Liver (tissue), 9 donors: Measurements from ENCODE around the gene SLC26A11. TPM values are rescaled to one million over a fixed set of nuclear protein-coding genes. Genes with fewer than 3 reads are reported as not detected.

Experiments used
- DNase-seq: peaks from one replicate; pipeline ENCODE4 v3.0.0-alpha.2; 2017; ENCODE audit warnings: low spot score
- H3K27ac ChIP-seq, 2 donors: one replicate each; pipeline ENCODE4 v1.7.0; 2013; ENCODE audit warnings: inconsistent platforms in 2 of 2, low read length in 2 of 2, control low read depth in 1 of 2, low read depth in 1 of 2, mild to moderate bottlenecking in 1 of 2
- H3K27me3 ChIP-seq, 4 donors: one replicate each; pipeline versions ENCODE4 v1.6.1 to v1.7.0; 2013; ENCODE audit warnings: low read length in 3 of 4, inconsistent platforms in 1 of 4, mild to moderate bottlenecking in 1 of 4, moderate library complexity in 1 of 4; ENCODE audit not compliant: control insufficient read depth in 4 of 4, insufficient read depth in 4 of 4
- H3K36me3 ChIP-seq, 4 donors: one replicate each; pipeline versions ENCODE4 v1.6.1 to v1.7.0; 2013; ENCODE audit warnings: low read length in 3 of 4, mild to moderate bottlenecking in 3 of 4, low read depth in 1 of 4, moderate library complexity in 1 of 4; ENCODE audit not compliant: control insufficient read depth in 4 of 4, insufficient read depth in 3 of 4
- H3K4me1 ChIP-seq, 4 donors: one replicate each; pipeline versions ENCODE4 v1.6.1 to v1.7.0; 2013; ENCODE audit warnings: low read length in 3 of 4, mild to moderate bottlenecking in 3 of 4, moderate library complexity in 1 of 4; ENCODE audit not compliant: control insufficient read depth in 4 of 4, insufficient read depth in 4 of 4
- H3K4me3 ChIP-seq, 3 donors: one replicate each; pipeline versions ENCODE4 v1.6.1 to v1.7.0; 2013; ENCODE audit warnings: low read length in 3 of 3, control low read depth in 1 of 3, low read depth in 1 of 3, mild to moderate bottlenecking in 1 of 3
- H3K9ac ChIP-seq, 2 donors: one replicate each; pipeline ENCODE4 v1.7.0; 2013; ENCODE audit warnings: low read length in 2 of 2, mild to moderate bottlenecking in 2 of 2, moderate library complexity in 2 of 2, control low read depth in 1 of 2, low read depth in 1 of 2
- H3K9me3 ChIP-seq, 4 donors: one replicate each; pipeline versions ENCODE4 v1.6.1 to v1.7.0; 2013; ENCODE audit warnings: low read length in 3 of 4; ENCODE audit not compliant: control insufficient read depth in 4 of 4
- ATF3 ChIP-seq: IDR thresholded peaks from 2 replicates; pipeline ENCODE4 v1.6.1; 2016; ENCODE audit warnings: antibody characterized with exemption
- CTCF ChIP-seq: fragments of 150-350 bp; IDR thresholded peaks from 2 replicates; pipeline ENCODE4 v1.5.1; 2017; ENCODE audit warnings: improper control_type of control experiment, low read depth, low read length; ENCODE audit not compliant: missing input control
- FOXA1 ChIP-seq: IDR thresholded peaks from 2 replicates; pipeline ENCODE4 v1.6.1; 2016; ENCODE audit warnings: antibody characterized with exemption
- FOXA2 ChIP-seq: IDR thresholded peaks from 2 replicates; pipeline ENCODE4 v1.6.1; 2016; ENCODE audit warnings: antibody characterized with exemption
- GABPA ChIP-seq, 2 donors: IDR thresholded peaks in 1 of 2; conservative IDR thresholded peaks in 1 of 2; 2 replicates each; pipeline ENCODE4 v1.6.1; 2016; ENCODE audit warnings: antibody characterized with exemption in 2 of 2, mild to moderate bottlenecking in 1 of 2, moderate library complexity in 1 of 2
- HNF4A ChIP-seq, 2 donors: conservative IDR thresholded peaks; 2 replicates each; pipeline ENCODE4 v1.6.1; 2016; ENCODE audit warnings: antibody characterized with exemption in 2 of 2, mild to moderate bottlenecking in 2 of 2
- JUND ChIP-seq, 2 donors: IDR thresholded peaks; 2 replicates each; pipeline ENCODE4 v1.6.1; 2016; ENCODE audit warnings: antibody characterized with exemption in 2 of 2
- NR2F2 ChIP-seq: IDR thresholded peaks from 2 replicates; pipeline ENCODE4 v1.6.1; 2016; ENCODE audit warnings: antibody characterized with exemption
- RAD21 ChIP-seq, 2 donors: IDR thresholded peaks; 2 replicates each; pipeline ENCODE4 v1.6.1; 2016; ENCODE audit warnings: antibody characterized with exemption in 2 of 2, mild to moderate bottlenecking in 2 of 2
- RXRA ChIP-seq, 2 donors: IDR thresholded peaks; 2 replicates each; pipeline ENCODE4 v1.6.1; 2017 to 2018; ENCODE audit warnings: antibody characterized with exemption in 2 of 2, mild to moderate bottlenecking in 1 of 2
- SP1 ChIP-seq: IDR thresholded peaks from 2 replicates; pipeline ENCODE4 v1.6.1; 2018; ENCODE audit warnings: antibody characterized with exemption, mild to moderate bottlenecking
- TAF1 ChIP-seq: conservative IDR thresholded peaks from 2 replicates; pipeline ENCODE4 v1.6.1; 2016; ENCODE audit warnings: antibody characterized with exemption, mild to moderate bottlenecking
- WGBS: extraction: QIAGEN DNeasy Blood & Tissue Kit; methylation state at CpG from one replicate; pipeline ENCODE4 v1.1.7; 2013; 5-methylcytosine and 5-hydroxymethylcytosine counted together
- polyA plus RNA-seq, 2 donors: library from polyadenylated mRNA; stranded (reverse) in 1 of 2; unstranded in 1 of 2; fragments of 200-250 nt in 1 of 2; fragments of >200 nt in 1 of 2; fragmentation: Nextera tagmentation in 1 of 2; extraction: Ambion mirVana in 1 of 2; gene quantifications; one replicate each; pipeline versions ENCODE4 v1.2.1 to v1.2.3, GENCODE V29; 2013 to 2015
- total RNA-seq, 2 donors: library from RNA; depleted of rRNA; stranded (reverse); fragments of >200 nt; gene quantifications; one replicate each; pipeline ENCODE4 v1.2.3, GENCODE V29; 2014
- TF ChIP-seq, protein P1 (sequence below): IDR thresholded peaks from 2 replicates; pipeline ENCODE4 v1.6.1; 2016; ENCODE audit warnings: antibody characterized with exemption, mild to moderate bottlenecking
- TF ChIP-seq, protein P2 (sequence below): IDR thresholded peaks from 2 replicates; pipeline ENCODE4 v1.6.1; 2016; ENCODE audit warnings: antibody characterized with exemption
- TF ChIP-seq, protein P3 (sequence below): IDR thresholded peaks from 2 replicates; pipeline ENCODE4 v1.6.1; 2016; ENCODE audit warnings: antibody characterized with exemption
- donor health status: healthy.
- donor health status: healthy.
- donor health status: healthy.
- donor health status: healthy.
- donor health status: healthy.

Gene SLC26A11
- total and polyA plus RNA-seq, 4 donors: 3.3 to 8.2 (median 5.6) TPM

DNA sequence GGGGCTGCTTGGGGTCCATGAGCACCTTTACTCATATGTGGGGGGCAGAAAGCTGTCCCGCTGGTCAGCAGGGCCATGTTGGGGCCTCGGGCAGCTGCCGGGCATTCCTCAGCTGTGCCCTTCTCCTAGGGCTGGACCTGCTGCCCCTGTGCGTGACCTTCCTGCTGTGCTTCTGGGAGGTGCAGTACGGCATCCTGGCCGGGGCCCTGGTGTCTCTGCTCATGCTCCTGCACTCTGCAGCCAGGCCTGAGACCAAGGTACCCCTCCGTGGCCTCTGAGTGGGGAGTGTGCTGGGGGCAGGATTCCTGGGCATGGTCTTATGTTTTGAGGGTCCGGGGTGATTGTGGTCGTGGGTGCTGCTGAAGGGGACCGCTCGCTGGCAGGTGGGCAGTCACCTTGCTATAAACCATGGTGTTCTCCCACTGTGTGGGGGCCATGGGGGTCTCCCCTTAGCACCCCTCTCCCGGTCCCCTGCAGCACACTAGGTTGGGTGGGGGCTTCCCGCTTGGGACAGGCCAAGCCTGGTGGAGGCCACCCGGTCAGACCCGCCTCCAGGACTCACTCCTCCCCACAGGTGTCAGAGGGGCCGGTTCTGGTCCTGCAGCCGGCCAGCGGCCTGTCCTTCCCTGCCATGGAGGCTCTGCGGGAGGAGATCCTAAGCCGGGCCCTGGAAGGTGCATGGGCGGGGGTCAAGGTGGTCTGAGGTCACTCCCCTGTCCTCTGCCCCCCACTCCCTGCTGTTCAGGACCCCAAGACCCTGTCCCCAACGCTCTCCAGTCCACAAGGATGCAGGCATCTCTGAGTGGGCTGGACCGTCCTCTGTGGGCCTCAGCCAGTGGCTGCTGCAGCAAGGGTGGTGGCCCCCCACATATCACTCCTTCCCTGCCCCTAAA lies 28.0 kb downstream of the SLC26A11 start:
- peaks cover 0 to 21% (median under 1%) of the 10 kb centered on the region in 4 donors for H3K36me3 ChIP-seq
- H3K27me3 ChIP-seq: no peaks in the 10 kb centered on the region
- no peak overlapping the region for H3K9ac ChIP-seq
- no peak overlapping the region for H3K4me3 ChIP-seq
- no peaks in the 10 kb centered on the region for H3K4me1 ChIP-seq
- no peaks in the 10 kb centered on the region for H3K9me3 ChIP-seq
- TF ChIP-seq TAF1 (no peak), HNF4A (conservative IDR thresholded peaks at IDR 0.05) (no peak), FOXA1 (no peak), ATF3 (no peak), NR2F2 (no peak), SP1 (no peak), JUND (IDR thresholded peaks at IDR 0.05) (no peak), RAD21 (IDR thresholded peaks at IDR 0.05) (no peak)
- TF ChIP-seq, protein P1, sequence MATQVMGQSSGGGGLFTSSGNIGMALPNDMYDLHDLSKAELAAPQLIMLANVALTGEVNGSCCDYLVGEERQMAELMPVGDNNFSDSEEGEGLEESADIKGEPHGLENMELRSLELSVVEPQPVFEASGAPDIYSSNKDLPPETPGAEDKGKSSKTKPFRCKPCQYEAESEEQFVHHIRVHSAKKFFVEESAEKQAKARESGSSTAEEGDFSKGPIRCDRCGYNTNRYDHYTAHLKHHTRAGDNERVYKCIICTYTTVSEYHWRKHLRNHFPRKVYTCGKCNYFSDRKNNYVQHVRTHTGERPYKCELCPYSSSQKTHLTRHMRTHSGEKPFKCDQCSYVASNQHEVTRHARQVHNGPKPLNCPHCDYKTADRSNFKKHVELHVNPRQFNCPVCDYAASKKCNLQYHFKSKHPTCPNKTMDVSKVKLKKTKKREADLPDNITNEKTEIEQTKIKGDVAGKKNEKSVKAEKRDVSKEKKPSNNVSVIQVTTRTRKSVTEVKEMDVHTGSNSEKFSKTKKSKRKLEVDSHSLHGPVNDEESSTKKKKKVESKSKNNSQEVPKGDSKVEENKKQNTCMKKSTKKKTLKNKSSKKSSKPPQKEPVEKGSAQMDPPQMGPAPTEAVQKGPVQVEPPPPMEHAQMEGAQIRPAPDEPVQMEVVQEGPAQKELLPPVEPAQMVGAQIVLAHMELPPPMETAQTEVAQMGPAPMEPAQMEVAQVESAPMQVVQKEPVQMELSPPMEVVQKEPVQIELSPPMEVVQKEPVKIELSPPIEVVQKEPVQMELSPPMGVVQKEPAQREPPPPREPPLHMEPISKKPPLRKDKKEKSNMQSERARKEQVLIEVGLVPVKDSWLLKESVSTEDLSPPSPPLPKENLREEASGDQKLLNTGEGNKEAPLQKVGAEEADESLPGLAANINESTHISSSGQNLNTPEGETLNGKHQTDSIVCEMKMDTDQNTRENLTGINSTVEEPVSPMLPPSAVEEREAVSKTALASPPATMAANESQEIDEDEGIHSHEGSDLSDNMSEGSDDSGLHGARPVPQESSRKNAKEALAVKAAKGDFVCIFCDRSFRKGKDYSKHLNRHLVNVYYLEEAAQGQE: no peak
- TF ChIP-seq, protein P2, sequence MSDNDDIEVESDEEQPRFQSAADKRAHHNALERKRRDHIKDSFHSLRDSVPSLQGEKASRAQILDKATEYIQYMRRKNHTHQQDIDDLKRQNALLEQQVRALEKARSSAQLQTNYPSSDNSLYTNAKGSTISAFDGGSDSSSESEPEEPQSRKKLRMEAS: no peak
- TF ChIP-seq, protein P3, sequence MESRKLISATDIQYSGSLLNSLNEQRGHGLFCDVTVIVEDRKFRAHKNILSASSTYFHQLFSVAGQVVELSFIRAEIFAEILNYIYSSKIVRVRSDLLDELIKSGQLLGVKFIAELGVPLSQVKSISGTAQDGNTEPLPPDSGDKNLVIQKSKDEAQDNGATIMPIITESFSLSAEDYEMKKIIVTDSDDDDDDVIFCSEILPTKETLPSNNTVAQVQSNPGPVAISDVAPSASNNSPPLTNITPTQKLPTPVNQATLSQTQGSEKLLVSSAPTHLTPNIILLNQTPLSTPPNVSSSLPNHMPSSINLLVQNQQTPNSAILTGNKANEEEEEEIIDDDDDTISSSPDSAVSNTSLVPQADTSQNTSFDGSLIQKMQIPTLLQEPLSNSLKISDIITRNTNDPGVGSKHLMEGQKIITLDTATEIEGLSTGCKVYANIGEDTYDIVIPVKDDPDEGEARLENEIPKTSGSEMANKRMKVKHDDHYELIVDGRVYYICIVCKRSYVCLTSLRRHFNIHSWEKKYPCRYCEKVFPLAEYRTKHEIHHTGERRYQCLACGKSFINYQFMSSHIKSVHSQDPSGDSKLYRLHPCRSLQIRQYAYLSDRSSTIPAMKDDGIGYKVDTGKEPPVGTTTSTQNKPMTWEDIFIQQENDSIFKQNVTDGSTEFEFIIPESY: no peak
- H3K27ac ChIP-seq: no peak overlapping the region
- WGBS: 96% methylated on average over 23 of the region's 23 CpGs
- no peak for DNase-seq

- H3K36me3 ChIP-seq: peaks cover 0 to 21% (median under 1%) of the 10 kb centered on the region in 4 donors
- no peaks in the 10 kb centered on the region for H3K4me1 ChIP-seq
- no peak for DNase-seq
- no peak overlapping the region for H3K9ac ChIP-seq
- no peak overlapping the region for H3K27ac ChIP-seq
- no peaks in the 10 kb centered on the region for H3K27me3 ChIP-seq
- WGBS: 92% methylated on average over 26 of the region's 26 CpGs
- H3K4me3 ChIP-seq: no peak overlapping the region
- H3K9me3 ChIP-seq: no peaks in the 10 kb centered on the region
- TF ChIP-seq TAF1: no peak
- no peak for TF ChIP-seq RAD21 (IDR thresholded peaks at IDR 0.05)
- TF ChIP-seq ATF3: no peak
- TF ChIP-seq FOXA1: no peak
- TF ChIP-seq, protein P3: no peak
- TF ChIP-seq CTCF: no peak
- no peak for TF ChIP-seq FOXA2
- TF ChIP-seq GABPA (IDR thresholded peaks at IDR 0.05 in 1 of 2, conservative IDR thresholded peaks at IDR 0.05 in 1 of 2): no peak
- TF ChIP-seq JUND (IDR thresholded peaks at IDR 0.05): no peak
- no peak for TF ChIP-seq RXRA (IDR thresholded peaks at IDR 0.05)
Observed at GRCh38 chr17:80248894-80249710, 28.9 kb downstream of the SLC26A11 start.
